GM18858 (cell line): ENCODE results near the gene CYSTM1.
A peak's percentile ranks its signal among the peaks of the same experiment; 100 is the strongest.

Source experiments
- ATAC-seq: cut with Tn5 transposase; IDR thresholded peaks from one replicate; pipeline ENCODE4 v1.9.1; 2021; ENCODE audit not compliant: unreplicated experiment

CYSTM1 gene, protein sequence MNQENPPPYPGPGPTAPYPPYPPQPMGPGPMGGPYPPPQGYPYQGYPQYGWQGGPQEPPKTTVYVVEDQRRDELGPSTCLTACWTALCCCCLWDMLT

DNA sequence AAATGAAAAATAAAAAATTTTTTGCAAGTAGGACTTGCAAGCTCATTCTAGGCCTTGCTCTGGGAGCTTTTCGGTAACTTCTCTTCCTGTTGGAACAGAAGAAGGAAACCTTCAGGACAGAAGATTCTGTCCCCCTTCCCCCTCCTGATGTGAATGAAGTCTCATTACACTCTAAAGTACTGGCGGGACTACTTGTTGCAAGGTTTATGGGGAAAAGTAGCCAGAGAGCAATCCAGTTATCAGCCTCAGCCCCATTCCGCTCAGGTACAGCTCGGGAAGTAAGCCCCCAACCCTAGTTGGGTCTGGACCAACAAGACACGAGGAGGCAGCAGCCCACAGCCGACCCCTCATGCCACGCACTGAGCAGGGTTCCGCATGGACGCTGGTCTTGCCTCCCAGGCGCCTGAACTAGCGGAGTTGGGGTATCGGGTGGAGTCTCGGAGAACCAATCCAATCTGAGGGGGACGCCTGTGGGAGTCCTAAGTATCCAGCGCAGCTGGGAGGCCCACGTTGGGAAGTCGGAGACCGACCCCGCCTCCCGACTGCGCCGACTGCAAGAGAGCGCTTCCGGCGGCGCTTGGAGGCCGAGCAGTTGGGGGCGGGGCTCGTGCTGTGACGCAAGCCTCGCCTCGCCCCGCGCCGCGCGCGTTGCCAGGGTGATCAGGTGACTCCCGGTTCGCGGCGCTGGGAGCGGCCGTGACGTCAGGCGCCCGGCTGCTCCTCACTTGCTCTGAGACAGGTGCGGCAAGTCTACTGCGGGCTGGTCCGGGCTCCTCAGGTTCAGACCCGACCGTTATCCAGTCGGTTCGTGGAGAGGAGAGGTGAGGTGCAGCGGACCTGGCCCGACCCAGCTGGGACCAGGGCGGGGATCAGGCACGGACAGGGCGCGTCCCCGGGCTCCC lies at the start of gene CYSTM1:
TSS of gene CYSTM1 (plus strand) at position 724 of the 902 bp plus-strand sequence. CDS start 19,278 bp downstream, outside the sequence.
- ATAC-seq = peak; percentile 89

DNA sequence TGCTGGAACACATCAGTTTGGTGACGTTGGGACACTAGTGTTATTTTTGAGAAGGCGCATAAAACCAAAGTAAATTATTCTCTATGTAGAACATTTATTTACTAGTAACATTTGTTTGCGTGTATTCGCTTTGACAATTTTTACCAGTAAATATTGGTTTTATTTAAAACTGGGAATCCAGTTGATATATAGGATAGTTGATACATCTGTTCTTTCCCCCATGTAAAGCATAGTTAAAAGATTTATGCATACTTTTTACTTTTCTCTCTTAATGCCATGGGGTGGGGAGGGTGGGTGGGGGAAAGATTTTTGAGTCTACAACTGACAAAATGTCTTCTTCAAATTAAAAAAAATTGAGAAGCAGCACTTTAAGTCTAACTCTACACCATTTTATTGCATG lies 49.4 kb upstream of the CYSTM1 start, which contains the start of gene IGIP:
TSS of gene IGIP (plus strand) at position 301 of the 400 bp plus-strand sequence. CDS start 2,540 bp downstream, outside the sequence.
- no peak for ATAC-seq

DNA sequence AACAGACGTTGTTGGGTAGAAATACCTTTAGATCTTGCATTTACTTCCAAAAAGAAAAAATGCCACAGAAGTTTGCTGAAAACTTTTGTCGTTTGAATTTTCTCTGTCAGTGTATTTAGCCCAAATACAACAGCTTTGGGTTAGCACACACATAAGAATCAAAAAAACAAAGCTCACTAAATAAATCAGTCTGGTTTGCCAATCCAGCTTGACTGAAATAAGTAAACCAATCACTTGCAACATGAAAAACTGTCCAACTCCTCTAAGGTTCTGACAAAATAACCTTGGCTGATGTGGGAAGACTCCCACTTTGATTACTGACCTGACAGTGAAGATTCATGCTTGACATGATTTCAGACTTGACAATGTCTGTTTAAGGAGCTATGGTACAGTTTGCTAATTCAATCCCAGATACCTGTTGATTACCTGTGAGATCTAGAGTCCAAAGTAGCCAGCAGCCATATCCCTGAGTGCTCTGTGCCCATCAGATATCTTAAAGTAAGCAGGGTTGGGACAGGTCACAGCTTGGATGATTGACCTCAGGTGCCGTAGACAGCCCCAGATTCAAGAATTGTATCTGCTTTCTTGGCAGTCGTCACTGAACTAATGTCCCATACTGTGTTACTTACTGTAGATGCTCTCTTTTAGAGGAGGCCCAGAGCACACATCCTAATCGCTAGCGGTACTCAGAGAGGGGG lies 48.5 kb upstream of the CYSTM1 start:
- no peak for ATAC-seq

DNA sequence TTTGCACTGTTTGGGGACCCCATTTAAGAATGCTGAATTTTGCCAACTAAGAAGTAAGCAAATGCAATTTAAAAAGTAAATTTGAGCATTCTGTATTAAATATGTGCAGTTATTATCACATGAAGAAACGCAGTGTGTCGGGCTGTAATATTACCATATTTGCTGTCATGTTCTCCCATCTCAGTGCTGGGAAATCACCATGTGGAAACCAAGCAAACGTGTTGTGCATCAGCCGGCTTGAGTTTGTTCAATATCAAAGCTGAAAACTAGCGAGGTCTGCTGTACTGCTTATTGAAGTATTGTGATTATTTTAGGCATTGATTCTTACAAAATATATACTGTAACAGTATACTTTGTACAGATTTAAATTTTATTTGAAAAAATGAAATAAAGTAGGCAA lies 46.6 kb upstream of the CYSTM1 start:
- no peak for ATAC-seq

DNA sequence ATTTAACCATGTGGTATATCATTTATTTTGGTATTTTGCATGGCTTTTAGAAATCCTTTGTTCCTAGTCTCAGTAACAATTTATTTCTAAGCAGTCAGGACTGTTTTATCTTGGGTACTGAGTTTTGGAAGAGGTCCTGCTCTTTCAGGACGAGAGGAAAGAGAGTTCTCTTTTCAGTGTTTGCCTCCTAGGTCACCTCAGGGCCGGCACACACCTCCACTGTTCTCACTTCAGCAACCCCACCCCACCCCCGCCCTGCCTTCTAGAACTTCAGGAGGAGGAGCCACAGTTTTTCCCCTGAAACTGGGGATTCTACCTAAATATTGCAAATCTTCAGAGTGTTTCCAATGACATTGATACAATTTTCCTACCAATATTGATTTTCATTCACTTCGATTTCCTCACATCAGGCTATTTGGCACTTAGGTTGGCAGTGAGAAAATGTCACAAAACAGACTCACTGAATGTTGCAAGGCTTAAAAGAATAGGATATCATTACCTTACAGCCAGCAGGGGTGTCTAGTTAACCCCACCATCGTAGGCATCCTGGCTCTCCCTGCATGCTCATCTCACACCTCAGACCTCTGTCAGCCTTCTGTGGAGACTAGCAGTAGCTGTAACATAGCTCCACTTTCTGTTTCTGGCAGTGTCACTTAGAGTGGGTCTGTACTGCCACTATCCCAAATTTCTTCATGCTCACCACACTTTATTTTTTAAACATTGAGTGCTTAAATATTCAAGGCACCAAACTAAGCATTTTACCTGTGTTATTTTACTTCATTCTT lies 43.8 kb upstream of the CYSTM1 start:
- no peak for ATAC-seq

DNA sequence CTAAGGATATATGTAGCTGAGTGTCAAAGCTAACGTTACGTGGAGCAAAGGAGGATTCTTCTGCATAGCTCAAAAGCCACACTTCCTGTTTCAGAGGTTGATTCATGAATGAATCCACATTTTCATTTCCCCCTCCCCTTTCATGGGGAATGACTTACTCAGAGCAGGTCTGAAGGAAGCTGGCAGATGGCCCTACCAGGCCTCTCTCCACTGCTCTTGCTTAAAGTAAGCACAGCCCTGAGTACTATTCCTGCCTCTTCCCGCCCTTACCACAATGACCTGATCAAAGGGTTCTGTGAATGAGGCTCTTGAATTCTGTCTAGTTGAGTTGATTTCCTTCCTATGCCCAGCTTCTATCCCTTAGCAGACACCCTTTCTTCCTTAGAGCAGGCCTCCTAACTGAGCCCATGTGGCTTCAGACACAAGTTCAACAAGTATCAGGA lies 43.0 kb upstream of the CYSTM1 start:
- ATAC-seq = no peak

DNA sequence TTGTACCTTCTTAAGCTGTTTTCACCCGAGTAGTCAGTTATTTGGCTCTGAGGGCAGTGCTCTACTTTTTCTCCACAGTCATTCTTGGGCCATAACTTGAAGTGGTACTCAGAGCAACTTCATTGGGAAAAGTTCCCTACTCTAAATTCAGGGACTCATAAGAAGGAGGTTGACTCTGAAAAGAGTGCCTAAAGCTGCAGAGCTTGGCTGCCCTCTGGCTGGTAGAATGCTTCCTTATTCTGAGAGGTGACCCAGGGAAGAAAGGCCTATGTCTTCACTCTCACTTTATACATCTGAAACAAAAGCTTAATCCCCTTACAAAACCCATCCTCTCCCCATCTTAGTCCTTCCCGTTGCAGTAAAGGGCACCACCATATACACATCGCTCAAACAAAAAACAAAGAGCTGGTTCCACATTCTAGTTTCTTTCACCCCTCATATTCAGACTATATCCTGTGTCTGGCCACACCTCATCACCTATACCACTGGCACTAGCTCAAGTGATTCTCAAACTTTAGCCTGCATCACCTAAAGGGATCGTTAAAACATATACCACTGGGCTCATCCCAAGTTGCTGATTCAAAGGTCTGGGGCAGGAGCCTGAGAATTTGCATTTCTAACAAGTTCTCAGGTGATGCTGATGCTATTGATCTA lies 41.3 kb upstream of the CYSTM1 start:
- no peak for ATAC-seq

DNA sequence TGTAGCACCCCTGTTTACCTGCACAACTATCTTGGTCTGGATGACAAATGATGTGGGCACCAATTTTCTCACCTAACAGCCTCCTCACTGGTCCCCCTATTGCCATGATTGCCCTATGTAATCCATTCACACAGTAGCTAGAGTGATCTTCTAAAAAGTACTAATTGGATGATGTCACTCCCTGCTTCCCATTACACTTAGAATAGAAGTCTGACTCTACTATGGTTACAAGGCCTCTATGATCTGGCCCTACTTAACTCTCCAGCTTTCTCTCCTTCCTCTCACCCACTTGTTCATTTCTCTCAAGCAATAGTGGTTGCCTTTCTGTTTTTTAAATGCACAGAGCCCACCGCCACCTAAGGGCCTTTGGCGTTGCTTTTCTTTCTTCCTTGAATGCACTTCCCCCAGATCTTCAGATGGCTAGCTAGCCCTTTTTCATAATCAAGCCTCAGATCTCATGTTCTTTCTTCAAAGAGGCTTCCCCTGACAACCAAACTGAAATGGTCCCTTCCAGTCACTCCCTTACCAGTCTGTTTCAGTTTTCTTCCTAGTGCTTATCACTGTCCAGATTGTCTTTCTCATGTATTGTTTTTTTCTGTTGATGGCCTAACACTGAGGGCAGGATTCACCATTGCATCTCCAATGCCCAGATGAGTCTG lies 40.6 kb upstream of the CYSTM1 start:
- no peak for ATAC-seq

DNA sequence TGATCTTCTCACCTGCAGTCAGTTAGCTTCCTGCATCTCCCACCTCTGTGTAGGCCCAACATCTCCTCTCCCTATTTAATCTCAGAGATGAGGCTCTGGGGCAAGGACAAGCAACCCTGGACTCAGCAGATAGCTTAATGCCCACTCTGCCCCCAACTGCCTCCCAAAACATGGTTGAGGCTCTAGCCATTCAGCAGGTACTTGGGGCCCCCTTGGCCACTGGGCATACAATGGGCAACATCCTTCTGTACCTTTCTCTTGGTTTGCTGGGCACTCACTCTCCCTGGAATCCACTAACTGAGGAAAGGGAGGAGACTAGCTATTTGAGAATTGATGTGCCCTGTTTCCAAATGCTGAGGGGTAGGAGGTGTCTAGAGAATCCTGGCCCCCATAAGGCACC lies 39.9 kb upstream of the CYSTM1 start:
- no peak for ATAC-seq

DNA sequence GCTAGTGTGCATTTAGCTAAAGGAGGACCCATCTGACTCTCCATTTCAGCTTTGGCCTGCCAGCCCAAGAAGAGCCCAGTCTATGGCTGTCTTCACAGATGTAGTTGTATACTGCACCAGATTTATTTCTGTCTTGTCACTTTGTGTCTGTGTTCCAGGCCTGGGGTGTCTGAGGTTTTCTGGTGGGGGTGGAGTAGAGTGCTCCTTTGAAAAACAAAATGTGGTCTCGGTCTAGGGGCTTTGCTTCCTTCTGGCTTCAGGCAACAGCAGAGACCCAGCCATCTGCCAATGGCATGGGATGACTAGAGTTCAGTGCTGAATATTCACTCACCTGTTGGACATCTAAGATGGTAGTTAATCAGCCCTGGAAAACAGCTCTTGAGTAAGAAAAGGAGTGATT lies 38.4 kb upstream of the CYSTM1 start:
- ATAC-seq = no peak

DNA sequence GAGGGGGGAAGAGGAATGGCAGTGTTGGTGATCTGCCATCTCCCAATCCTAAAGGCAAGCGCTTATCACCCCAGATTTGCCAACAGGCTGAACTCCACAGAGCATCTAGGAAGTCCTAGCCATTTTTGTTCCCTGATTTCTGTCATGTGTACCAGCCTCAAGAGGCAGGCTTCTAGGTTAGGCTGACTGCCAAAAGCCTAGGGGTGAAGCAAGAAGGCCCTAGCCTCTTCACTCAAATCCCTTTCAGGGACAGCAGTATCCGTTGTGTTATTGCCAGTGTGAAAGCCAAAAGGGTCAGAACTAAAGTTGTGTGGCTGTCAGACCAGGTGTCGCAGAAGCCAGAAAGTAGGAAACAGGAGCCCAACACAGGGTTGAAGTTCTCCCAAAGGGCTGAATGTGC lies 34.6 kb upstream of the CYSTM1 start:
- ATAC-seq = no peak

DNA sequence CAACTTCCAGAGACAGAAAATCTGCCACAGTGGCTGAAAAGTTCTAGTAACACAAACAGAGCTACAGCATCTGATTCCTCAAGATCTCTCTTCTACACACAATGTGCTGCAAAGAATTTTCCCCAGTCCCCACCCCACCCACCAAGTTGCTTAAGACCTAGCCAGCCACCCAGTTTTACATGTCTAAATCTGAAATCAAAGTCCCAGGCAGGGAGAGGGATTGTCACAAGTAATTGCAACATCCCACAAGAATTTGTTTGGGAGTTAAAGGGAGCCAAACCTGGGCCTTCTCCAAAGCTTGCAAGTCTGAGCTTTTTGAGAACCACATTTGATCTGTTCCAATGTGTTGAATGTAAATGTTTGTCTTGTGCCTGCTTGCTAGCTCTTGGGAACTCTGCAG lies 33.7 kb upstream of the CYSTM1 start:
- no peak for ATAC-seq

DNA sequence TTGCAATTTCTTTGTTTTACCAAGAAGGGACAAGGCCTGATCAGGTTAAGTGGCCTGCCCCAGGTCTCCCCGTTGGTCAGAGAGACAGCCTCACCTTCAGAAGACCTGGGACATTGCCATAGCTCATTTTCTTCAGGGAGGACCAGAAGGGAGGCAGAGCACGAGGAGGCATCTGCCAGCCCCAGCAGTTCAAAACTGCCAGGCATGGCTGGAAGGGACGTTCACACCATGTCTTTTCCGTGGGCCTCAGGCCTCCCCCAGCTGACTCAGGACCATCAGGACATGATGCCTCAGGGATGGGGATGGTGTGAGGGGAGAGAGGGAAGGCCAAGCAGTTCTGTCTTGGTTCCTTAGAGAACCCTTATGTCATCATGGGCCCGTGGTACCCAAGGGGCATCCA lies 32.7 kb upstream of the CYSTM1 start:
- no peak for ATAC-seq

DNA sequence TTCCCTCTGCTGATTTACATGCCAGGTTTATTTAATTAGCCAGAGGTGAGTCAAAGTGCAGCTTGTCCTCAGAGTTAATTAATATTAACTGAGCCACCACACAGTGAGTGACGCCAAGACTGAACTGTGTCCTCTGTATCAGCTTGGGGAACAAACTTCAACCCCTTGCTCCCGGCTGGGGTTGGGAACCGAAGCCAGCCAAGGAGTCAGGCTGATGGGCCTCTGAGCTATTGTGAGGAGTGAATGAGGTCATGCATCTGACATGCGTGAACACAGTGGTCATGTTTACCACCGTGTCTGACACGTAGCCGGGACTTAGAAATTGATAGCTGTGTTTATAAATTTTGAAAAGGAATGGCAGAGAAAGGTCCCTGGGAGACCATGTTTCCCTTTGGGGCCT lies 32.1 kb upstream of the CYSTM1 start:
- no peak for ATAC-seq

DNA sequence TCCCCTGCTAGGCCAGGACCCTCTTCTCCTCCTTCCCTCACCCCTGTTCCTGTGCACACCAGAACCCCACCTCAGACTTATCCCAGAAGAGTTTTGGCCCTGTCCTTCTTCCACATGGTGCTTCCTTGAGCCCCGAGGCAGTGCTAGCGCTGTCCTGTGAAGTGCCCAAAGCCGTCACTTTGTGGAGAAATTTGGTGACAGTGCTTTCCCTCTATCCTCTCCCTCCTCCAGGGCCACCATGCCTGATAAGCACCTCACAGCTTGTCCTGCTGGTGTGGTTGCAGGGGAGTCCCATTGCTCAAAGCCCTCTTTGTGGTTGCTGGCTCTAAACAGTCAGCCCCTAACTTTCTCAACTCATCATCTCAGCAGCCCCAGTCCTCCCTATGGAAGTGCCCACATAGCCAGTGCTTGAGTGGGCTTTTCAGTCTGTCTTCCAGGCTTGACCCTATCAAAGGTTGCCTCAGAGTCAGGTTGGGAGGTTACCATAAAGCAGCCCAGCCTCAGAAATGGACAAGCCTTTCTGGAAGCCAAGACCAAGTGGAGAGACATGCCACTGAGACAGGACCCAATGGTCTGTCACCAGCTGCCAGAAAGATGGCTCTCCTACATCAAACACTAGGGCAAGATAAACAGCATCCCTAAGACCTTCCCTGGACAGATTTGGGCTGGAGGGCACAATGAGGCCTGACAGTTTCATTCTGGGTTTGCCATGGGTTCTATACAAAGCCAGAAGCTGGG lies 31.3 kb upstream of the CYSTM1 start:
- no peak for ATAC-seq

DNA sequence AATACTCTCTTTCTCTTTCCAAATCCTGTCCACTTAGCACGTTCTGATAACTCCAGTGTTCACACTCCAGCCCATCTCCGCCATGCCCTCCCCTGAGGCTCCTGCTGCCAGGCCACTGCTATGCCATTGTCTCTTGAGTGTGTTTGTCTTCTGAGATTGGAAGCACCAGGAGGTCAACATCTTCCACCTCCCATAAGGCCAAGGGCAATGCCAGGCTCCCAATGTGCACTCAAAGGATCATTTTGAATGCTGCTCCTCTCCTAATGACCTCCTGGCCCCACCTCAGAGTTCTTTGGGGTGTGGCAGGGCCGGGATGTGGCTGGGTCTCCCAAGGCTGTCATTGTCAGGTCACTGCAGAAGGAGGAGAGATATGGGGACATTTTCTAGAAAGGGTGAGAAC lies 29.7 kb upstream of the CYSTM1 start:
- no peak for ATAC-seq

DNA sequence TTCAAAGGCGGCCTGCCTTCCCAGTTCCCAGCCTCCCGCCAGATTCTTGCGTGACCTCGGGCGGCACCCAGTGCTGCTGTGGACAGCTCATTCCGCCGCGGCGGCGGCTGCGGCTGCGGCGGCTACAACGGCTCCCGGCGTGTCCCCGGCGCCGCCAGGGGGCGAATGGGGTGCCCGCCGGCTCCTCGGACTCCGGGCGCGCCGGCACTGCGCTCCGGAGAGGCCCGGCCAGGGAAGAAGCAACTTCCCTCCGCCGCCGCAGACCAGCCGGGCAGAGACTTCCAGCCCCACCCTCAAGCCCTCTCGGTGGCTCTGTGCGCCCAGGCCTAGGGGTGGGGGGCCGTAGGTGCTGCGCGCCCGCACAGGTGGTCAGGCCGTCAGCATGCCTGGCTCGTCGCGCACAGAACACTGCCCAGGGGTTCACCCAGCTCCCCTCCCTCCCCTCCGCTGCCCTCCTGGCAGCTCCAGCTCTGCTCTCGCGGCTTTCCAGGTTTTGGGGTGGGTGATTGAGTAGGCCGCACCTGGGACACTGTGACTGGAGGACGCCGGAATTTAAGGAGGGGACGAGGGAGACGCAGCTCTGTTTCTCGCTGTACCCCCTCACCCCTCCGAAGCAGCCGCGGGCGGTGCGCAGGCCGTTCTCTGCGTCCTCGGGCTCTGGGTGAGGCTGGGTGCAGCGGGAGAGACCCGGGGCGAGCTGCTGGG lies 29.0 kb upstream of the CYSTM1 start:
- ATAC-seq = no peak

DNA sequence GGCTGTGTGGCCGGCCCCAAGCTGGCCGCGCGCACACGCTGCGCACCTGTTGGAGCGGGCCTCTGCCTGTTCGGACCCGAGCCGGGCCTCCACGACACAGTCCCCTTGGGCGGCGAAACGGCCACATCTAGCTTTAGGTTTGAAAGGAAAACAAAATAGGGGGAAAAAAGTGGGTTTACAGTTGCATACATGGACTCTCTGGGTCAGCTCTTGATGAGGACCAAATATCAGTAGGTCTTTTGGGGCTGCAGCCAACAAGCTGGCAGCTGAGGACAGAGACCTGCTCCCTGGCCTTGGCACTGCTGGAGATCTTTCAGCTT lies 28.5 kb upstream of the CYSTM1 start:
- ATAC-seq = no peak

DNA sequence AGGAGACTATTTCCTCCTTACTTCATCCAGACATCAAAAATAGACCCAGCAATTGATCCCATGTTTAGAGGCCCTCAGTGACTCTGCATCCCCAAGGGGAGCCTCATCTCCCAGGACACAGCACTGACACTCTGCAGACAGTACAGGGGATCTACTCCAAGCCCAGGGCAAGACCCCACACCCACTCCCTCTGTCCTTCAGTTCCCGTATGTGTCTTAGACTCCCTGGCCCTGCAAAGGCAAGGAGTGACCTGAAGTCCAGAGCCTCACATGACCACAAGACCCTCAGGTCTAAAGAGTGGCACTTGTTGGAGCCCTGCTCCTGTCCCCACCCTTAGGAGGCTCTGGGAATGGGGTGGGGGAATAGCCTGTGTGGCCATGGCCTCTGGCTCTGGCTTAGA lies 27.5 kb upstream of the CYSTM1 start:
- ATAC-seq = no peak
